H1 (cell line): ENCODE measurements around the gene CTDP1. TPM values are rescaled to one million over a fixed set of nuclear protein-coding genes. Genes with fewer than 3 reads are reported as not detected.

ENCODE experiments used
- ASH2L ChIP-seq: fragments of 200-600, 300-600 bp; sonication (generic); IDR thresholded peaks from one replicate; pipeline ENCODE4 v1.7.1; 2017; ENCODE audit warnings: low read length
- CBX5 ChIP-seq: fragments of 300-800, 300-1000 bp; sonication (generic); IDR thresholded peaks from 2 replicates; pipeline ENCODE4 v1.7.1; 2016; ENCODE audit warnings: antibody characterized with exemption, low read length, low read depth
- CTBP2 ChIP-seq: IDR thresholded peaks from 2 replicates; pipeline ENCODE4 v1.7.0; 2011; ENCODE audit warnings: borderline replicate concordance, mild to moderate bottlenecking, moderate library complexity, mixed read lengths, low read length; ENCODE audit not compliant: insufficient read depth, insufficient read length
- EZH2 ChIP-seq: fragments of 200-600 bp; sonication (generic); IDR thresholded peaks from 2 replicates; pipeline ENCODE4 v1.7.1; 2012; ENCODE audit warnings: low read depth, mild to moderate bottlenecking, moderate library complexity, low read length, inconsistent platforms; ENCODE audit not compliant: severe bottlenecking
- GABPA ChIP-seq: IDR thresholded peaks from 2 replicates; pipeline ENCODE4 v1.6.1; 2011; ENCODE audit warnings: mild to moderate bottlenecking, low read length, moderate library complexity, borderline replicate concordance; ENCODE audit not compliant: insufficient read depth
- MAFK ChIP-seq: IDR thresholded peaks from 2 replicates; pipeline ENCODE4 v1.6.1; 2012; ENCODE audit warnings: low read depth, mild to moderate bottlenecking, improper control_type of control experiment, low read length
- NANOG ChIP-seq: IDR thresholded peaks from 2 replicates; pipeline ENCODE4 v1.6.1; 2011; ENCODE audit warnings: low read length, low read depth, mild to moderate bottlenecking, inconsistent platforms; ENCODE audit not compliant: insufficient read depth, poor library complexity, severe bottlenecking
- RAD21 ChIP-seq, 2 experiments: IDR thresholded peaks in 1 of 2; conservative IDR thresholded peaks in 1 of 2; 2 replicates each; pipeline ENCODE4 v1.6.1; 2011; ENCODE audit warnings: low read depth in 2 of 2, low read length in 2 of 2, improper control_type of control experiment in 1 of 2, inconsistent platforms in 1 of 2, mild to moderate bottlenecking in 1 of 2, moderate library complexity in 1 of 2
- RFX5 ChIP-seq: IDR thresholded peaks from 2 replicates; pipeline ENCODE4 v1.6.1; 2011; ENCODE audit warnings: low read depth, low read length, improper control_type of control experiment, borderline replicate concordance
- RXRA ChIP-seq: IDR thresholded peaks from 2 replicates; pipeline ENCODE4 v1.6.1; 2011; ENCODE audit warnings: low read depth, mild to moderate bottlenecking, low read length, moderate library complexity; ENCODE audit not compliant: insufficient read depth
- SIN3A ChIP-seq, 2 experiments: IDR thresholded peaks in 1 of 2; conservative IDR thresholded peaks in 1 of 2; 2 replicates each; pipeline ENCODE4 v1.6.1; 2011 to 2012; ENCODE audit warnings: low read length in 2 of 2, improper control_type of control experiment in 1 of 2, low read depth in 1 of 2, mild to moderate bottlenecking in 1 of 2
- SIRT6 ChIP-seq: IDR thresholded peaks from one replicate; pipeline ENCODE4 v1.7.1; 2012; ENCODE audit warnings: low read length, inconsistent platforms
- SIX5 ChIP-seq: IDR thresholded peaks from 2 replicates; pipeline ENCODE4 v1.6.1; 2011; ENCODE audit warnings: mild to moderate bottlenecking, low read depth, low read length
- SP4 ChIP-seq: IDR thresholded peaks from 2 replicates; pipeline ENCODE4 v1.6.1; 2012; ENCODE audit warnings: low read length, inconsistent platforms
- TAF7 ChIP-seq: optimal IDR thresholded peaks from 2 replicates; pipeline ENCODE3; 2011; ENCODE audit warnings: low read depth, mild to moderate bottlenecking, inconsistent platforms, low read length, moderate library complexity, borderline replicate concordance
- TCF12 ChIP-seq: IDR thresholded peaks from 2 replicates; pipeline ENCODE4 v1.6.1; 2011; ENCODE audit warnings: low read depth, mild to moderate bottlenecking, low read length
- ZNF274 ChIP-seq: IDR thresholded peaks from 2 replicates; pipeline ENCODE4 v1.7.0; 2012; ENCODE audit warnings: low read length, borderline replicate concordance; ENCODE audit errors: extremely low read depth
- polyA plus RNA-seq, 7 experiments: library from polyadenylated mRNA; depleted of rRNA in 3 of 7; stranded (reverse) in 5 of 7; unstranded in 2 of 7; fragments of >200 nt in 5 of 7; fragments of 200-250 nt in 2 of 7; gene quantifications; 1 replicate in 5 of 7; 2 replicates in 1 of 7; 4 replicates in 1 of 7; pipeline versions ENCODE4 v1.2.1 to v1.2.3, GENCODE V29; 2011 to 2013; ENCODE audit warnings: missing spikeins in 2 of 7, mixed read lengths in 2 of 7
- total RNA-seq: library from RNA; stranded (reverse); fragmentation: NEBNext Ultra II Directional; extraction: Animal tissue kit (Norgen Biotek cat#: 25700); gene quantifications from 2 replicates; pipeline ENCODE4 v1.2.1, GENCODE V29; 2021
- TF ChIP-seq, protein P1 (sequence below), 3 experiments: IDR thresholded peaks; 1 replicate in 2 of 3; 2 replicates in 1 of 3; pipeline versions ENCODE4 v1.5.1 to v1.6.1; 2011; ENCODE audit warnings: low read length in 3 of 3, mild to moderate bottlenecking in 3 of 3, inconsistent platforms in 2 of 3, low read depth in 1 of 3, moderate library complexity in 1 of 3; ENCODE audit not compliant: insufficient read depth in 1 of 3; ENCODE audit errors: control extremely low read depth in 1 of 3

CTDP1 gene
- total and polyA plus RNA-seq, 2 of the 8 experiments (the other 6 are each of a cell fraction or from before 2014, with no cell fraction given) = 16.6 to 37.0 TPM

DNA sequence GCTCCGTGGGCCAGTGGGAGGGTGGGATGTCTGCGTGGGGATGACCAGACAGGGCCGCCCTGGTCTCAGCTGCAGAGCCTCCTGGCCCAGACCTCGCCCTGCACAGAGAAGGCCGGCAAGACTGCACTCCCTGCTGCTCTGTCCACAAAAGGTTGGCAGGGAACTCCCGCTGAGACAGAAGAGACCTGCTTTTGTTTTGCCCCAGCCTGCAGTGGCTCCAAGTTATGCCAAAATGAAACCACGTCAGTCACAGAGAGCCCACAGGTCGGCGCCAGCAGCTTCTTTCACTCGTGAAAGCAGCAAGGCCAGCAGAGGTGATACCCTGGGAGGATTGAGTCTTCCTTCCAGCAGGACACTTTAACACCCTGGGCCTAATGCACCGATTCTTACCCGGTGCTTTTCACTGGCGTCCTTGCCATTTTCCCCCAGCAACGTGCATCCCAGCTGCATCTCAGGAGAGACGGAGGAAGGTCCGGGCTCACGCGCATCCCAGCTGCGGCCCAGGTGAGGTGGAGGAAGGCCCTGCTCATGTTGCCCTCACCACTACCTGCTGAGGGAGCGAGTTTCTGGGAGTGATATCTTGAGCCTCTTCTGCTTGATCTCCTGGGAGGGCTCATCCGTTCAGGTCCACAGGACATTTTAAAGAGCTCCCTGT lies 22.1 kb upstream of the CTDP1 start (continued):
- TF ChIP-seq SIN3A (conservative IDR thresholded peaks at IDR 0.05 in 1 of 2, IDR thresholded peaks at IDR 0.05 in 1 of 2; ENCODE audit: low read depth in 1 of 2, low read length in 2 of 2) = no peak
- TF ChIP-seq GABPA = no peak
- no peak for TF ChIP-seq SIX5
- no peak for TF ChIP-seq NANOG
- no peak for TF ChIP-seq EZH2
- TF ChIP-seq SIRT6 = no peak
- TF ChIP-seq RXRA = no peak
- no peak for TF ChIP-seq ZNF274
- TF ChIP-seq RAD21 (IDR thresholded peaks at IDR 0.05 in 1 of 2, conservative IDR thresholded peaks at IDR 0.05 in 1 of 2; ENCODE audit: low read depth in 2 of 2, low read length in 2 of 2) = peak; percentile 12 to 33; a peak in 3 of 4 replicates
- TF ChIP-seq TCF12 = no peak
- TF ChIP-seq, protein P1, sequence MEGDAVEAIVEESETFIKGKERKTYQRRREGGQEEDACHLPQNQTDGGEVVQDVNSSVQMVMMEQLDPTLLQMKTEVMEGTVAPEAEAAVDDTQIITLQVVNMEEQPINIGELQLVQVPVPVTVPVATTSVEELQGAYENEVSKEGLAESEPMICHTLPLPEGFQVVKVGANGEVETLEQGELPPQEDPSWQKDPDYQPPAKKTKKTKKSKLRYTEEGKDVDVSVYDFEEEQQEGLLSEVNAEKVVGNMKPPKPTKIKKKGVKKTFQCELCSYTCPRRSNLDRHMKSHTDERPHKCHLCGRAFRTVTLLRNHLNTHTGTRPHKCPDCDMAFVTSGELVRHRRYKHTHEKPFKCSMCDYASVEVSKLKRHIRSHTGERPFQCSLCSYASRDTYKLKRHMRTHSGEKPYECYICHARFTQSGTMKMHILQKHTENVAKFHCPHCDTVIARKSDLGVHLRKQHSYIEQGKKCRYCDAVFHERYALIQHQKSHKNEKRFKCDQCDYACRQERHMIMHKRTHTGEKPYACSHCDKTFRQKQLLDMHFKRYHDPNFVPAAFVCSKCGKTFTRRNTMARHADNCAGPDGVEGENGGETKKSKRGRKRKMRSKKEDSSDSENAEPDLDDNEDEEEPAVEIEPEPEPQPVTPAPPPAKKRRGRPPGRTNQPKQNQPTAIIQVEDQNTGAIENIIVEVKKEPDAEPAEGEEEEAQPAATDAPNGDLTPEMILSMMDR (IDR thresholded peaks at IDR 0.05; ENCODE audit: control extremely low read depth in 1 of 3, insufficient read depth in 1 of 3, low read depth in 1 of 3, low read length in 3 of 3) = peak in 2 of 3 experiments; percentile 19 to 27; a peak in 3 of 4 replicates
- TF ChIP-seq CBX5 = no peak
- no peak for TF ChIP-seq CTBP2
- peak; percentile 20 for TF ChIP-seq ASH2L
- TF ChIP-seq MAFK = no peak
- TF ChIP-seq TAF7 = no peak
- TF ChIP-seq RFX5 = no peak
- no peak for TF ChIP-seq SP4
